Astrocyte (in vitro differentiated cells and primary cell): ENCODE data around the gene ANKRD34C. TPM values are rescaled to one million over a fixed set of nuclear protein-coding genes. Genes with fewer than 3 reads are reported as not detected.

Experiments used
- DNase-seq: peaks from one replicate; pipeline ENCODE4 v3.0.0-alpha.2; 2010; ENCODE audit warnings: low read depth
- FAIRE-seq: peaks from 2 replicates; lab custom pipeline; 2011; peaks lifted over from hg19 to GRCh38; lab: Jason Lieb, UNC
- H2AFZ ChIP-seq: 2 replicates; pipeline ENCODE4 v1.6.0; 2012; ENCODE audit warnings: low read depth, low read length, inconsistent platforms
- H3K27ac ChIP-seq: 2 replicates; pipeline ENCODE4 v1.5.1; 2011; ENCODE audit warnings: low read depth, low read length, inconsistent platforms
- H3K27me3 ChIP-seq: 2 replicates; pipeline ENCODE4 v1.6.0; 2011; ENCODE audit warnings: low read length, inconsistent platforms; ENCODE audit not compliant: insufficient read depth
- H3K36me3 ChIP-seq: 2 replicates; pipeline ENCODE4 v1.5.1; 2011; ENCODE audit warnings: low read length, inconsistent platforms; ENCODE audit not compliant: insufficient read depth
- H3K4me1 ChIP-seq: 2 replicates; pipeline ENCODE4 v1.5.1; 2011; ENCODE audit warnings: low read length, inconsistent platforms; ENCODE audit not compliant: insufficient read depth
- H3K4me2 ChIP-seq: 2 replicates; pipeline ENCODE4 v1.6.0; 2012; ENCODE audit warnings: low read length, inconsistent platforms
- H3K4me3 ChIP-seq: 2 replicates; pipeline ENCODE4 v1.5.1; 2011; ENCODE audit warnings: low read depth, mild to moderate bottlenecking, low read length, inconsistent platforms; ENCODE audit not compliant: insufficient read depth
- H3K79me2 ChIP-seq: 2 replicates; pipeline ENCODE4 v1.6.0; 2012; ENCODE audit warnings: mild to moderate bottlenecking, low read length, inconsistent platforms; ENCODE audit not compliant: insufficient read depth
- H3K9ac ChIP-seq: 2 replicates; pipeline ENCODE4 v1.6.0; 2012; ENCODE audit warnings: mild to moderate bottlenecking, low read length, inconsistent platforms
- H3K9me3 ChIP-seq: 2 replicates; pipeline ENCODE4 v1.5.1; 2012; ENCODE audit warnings: low read depth, mild to moderate bottlenecking, low read length, inconsistent platforms; ENCODE audit not compliant: insufficient read depth
- H4K20me1 ChIP-seq: 2 replicates; pipeline ENCODE4 v1.6.0; 2012; ENCODE audit warnings: low read length, inconsistent platforms; ENCODE audit not compliant: insufficient read depth
- H3K27ac Mint-ChIP-seq: one replicate; pipeline ENCODE4 v1.8.0; 2021; ENCODE audit warnings: mild to moderate bottlenecking, mixed read lengths; ENCODE audit not compliant: unreplicated experiment
- H3K27me3 Mint-ChIP-seq: one replicate; pipeline ENCODE4 v1.8.0; 2021; ENCODE audit warnings: low read depth, mixed read lengths; ENCODE audit not compliant: unreplicated experiment
- H3K36me3 Mint-ChIP-seq: one replicate; pipeline ENCODE4 v1.8.0; 2021; ENCODE audit warnings: low read depth, mixed read lengths; ENCODE audit not compliant: unreplicated experiment
- H3K4me1 Mint-ChIP-seq: one replicate; pipeline ENCODE4 v1.8.0; 2021; ENCODE audit warnings: low read depth, mixed read lengths; ENCODE audit not compliant: unreplicated experiment
- H3K4me3 Mint-ChIP-seq: one replicate; pipeline ENCODE4 v1.8.0; 2021; ENCODE audit warnings: mild to moderate bottlenecking, moderate library complexity, mixed read lengths; ENCODE audit not compliant: unreplicated experiment
- H3K9me3 Mint-ChIP-seq: one replicate; pipeline ENCODE4 v1.8.0; 2021; ENCODE audit warnings: mild to moderate bottlenecking, mixed read lengths; ENCODE audit not compliant: unreplicated experiment
- CTCF ChIP-seq: IDR thresholded peaks from 2 replicates; pipeline ENCODE4 v1.5.1; 2011; ENCODE audit warnings: low read depth, mild to moderate bottlenecking, inconsistent platforms, low read length, moderate library complexity; ENCODE audit not compliant: insufficient read depth
- EZH2 ChIP-seq: IDR thresholded peaks from 2 replicates; pipeline ENCODE4 v1.6.1; 2012; ENCODE audit warnings: mild to moderate bottlenecking, low read length, inconsistent platforms; ENCODE audit not compliant: insufficient read depth
- total RNA-seq: library from RNA; stranded (reverse); gene quantifications from 2 replicates; pipeline ENCODE4 v1.2.1, GENCODE V29; 2021

ANKRD34C gene
- total RNA-seq, 1 donor from 2014 or later = 0.05 TPM

GRCh38 chr15:79257454-79257853 is 25.1 kb upstream of the ANKRD34C start:
- Mint-ChIP-seq H3K27ac (no peak overlapping the region), H3K27me3 (peaks cover 5% of the 10 kb centered on the region)
- TF ChIP-seq CTCF (no peak), EZH2 (no peak)

GRCh38 chr15:79261836-79262235 is 20.7 kb upstream of the ANKRD34C start:
- peaks cover 5% of the 10 kb centered on the region for H3K27me3 Mint-ChIP-seq
- no peaks in the 10 kb centered on the region for H3K36me3 Mint-ChIP-seq
- Histone ChIP-seq H3K36me3 (no peaks in the 10 kb centered on the region), H3K4me2 (no peak overlapping the region), H3K4me1 (no peaks in the 10 kb centered on the region), H3K9ac (no peak overlapping the region), H4K20me1 (no peaks in the 10 kb centered on the region), H3K27me3 (no peaks in the 10 kb centered on the region), H2AFZ (no peak overlapping the region), H3K27ac (no peak overlapping the region), H3K9me3 (no peaks in the 10 kb centered on the region), H3K79me2 (no peaks in the 10 kb centered on the region), H3K4me3 (no peak overlapping the region)
- FAIRE-seq = no peak
- TF ChIP-seq EZH2 (no peak), CTCF (no peak)
- no peak for DNase-seq
- no peak overlapping the region for H3K4me3 Mint-ChIP-seq
- no peaks in the 10 kb centered on the region for H3K9me3 Mint-ChIP-seq
- no peaks in the 10 kb centered on the region for H3K4me1 Mint-ChIP-seq
- H3K27ac Mint-ChIP-seq = no peak overlapping the region

More at GRCh38 chr15:79257454-79257853, 25.1 kb upstream of the ANKRD34C start:
- DNase-seq (no peak), FAIRE-seq (no peak)
- no peaks in the 10 kb centered on the region for H3K4me1 Mint-ChIP-seq
- peaks cover 2% of the 10 kb centered on the region for H3K36me3 Mint-ChIP-seq
- no peak overlapping the region for H3K4me3 Mint-ChIP-seq
- Histone ChIP-seq H3K36me3 (no peaks in the 10 kb centered on the region), H3K9ac (no peak overlapping the region), H3K79me2 (no peaks in the 10 kb centered on the region), H3K4me2 (no peak overlapping the region), H3K9me3 (no peaks in the 10 kb centered on the region), H3K4me1 (no peaks in the 10 kb centered on the region), H3K27me3 (no peaks in the 10 kb centered on the region), H4K20me1 (no peaks in the 10 kb centered on the region), H3K4me3 (no peak overlapping the region), H2AFZ (no peak overlapping the region), H3K27ac (no peak overlapping the region)
- peaks cover 8% of the 10 kb centered on the region for H3K9me3 Mint-ChIP-seq

- Histone ChIP-seq H3K9ac (no peak overlapping the region), H3K4me1 (no peaks in the 10 kb centered on the region), H2AFZ (no peak overlapping the region), H3K4me2 (no peak overlapping the region), H3K9me3 (no peaks in the 10 kb centered on the region), H3K79me2 (no peaks in the 10 kb centered on the region), H3K36me3 (no peaks in the 10 kb centered on the region), H4K20me1 (no peaks in the 10 kb centered on the region), H3K27ac (no peak overlapping the region), H3K27me3 (no peaks in the 10 kb centered on the region), H3K4me3 (no peak overlapping the region)
- TF ChIP-seq CTCF (no peak), EZH2 (no peak)
- Mint-ChIP-seq H3K9me3 (no peaks in the 10 kb centered on the region), H3K27ac (no peak overlapping the region), H3K4me1 (no peaks in the 10 kb centered on the region), H3K27me3 (peaks cover 3% of the 10 kb centered on the region), H3K4me3 (no peak overlapping the region), H3K36me3 (no peaks in the 10 kb centered on the region)
- DNase-seq = no peak
- no peak for FAIRE-seq
Observed at GRCh38 chr15:79265167-79265566, 17.4 kb upstream of the ANKRD34C start.
